GM18858 (cell line): ENCODE results near the gene PABPN1.

Experiments used
- ATAC-seq: cut with Tn5 transposase; IDR thresholded peaks from one replicate; pipeline ENCODE4 v1.9.1; 2021; ENCODE audit not compliant: unreplicated experiment

Gene PABPN1

GRCh38 chr14:23326491-23327332, 5.5 kb downstream of the PABPN1 start:
- no peak for ATAC-seq

- no peak for ATAC-seq
These were observed 6.9 kb downstream of the PABPN1 start for GRCh38 chr14:23327947-23328744.

- no peak for ATAC-seq
These were observed 14.4 kb downstream of the PABPN1 start for GRCh38 chr14:23335623-23336022.

GRCh38 chr14:23339506-23340268, 18.4 kb downstream of the PABPN1 start:
- ATAC-seq: no peak

GRCh38 chr14:23344481-23344880, 23.2 kb downstream of the PABPN1 start:
- no peak for ATAC-seq

- ATAC-seq: no peak
These were observed 24.9 kb downstream of the PABPN1 start for GRCh38 chr14:23345987-23346692.

- no peak for ATAC-seq
These were observed 25.6 kb downstream of the PABPN1 start for GRCh38 chr14:23346693-23347405.

- no peak for ATAC-seq
These were observed 26.4 kb downstream of the PABPN1 start for GRCh38 chr14:23347406-23348296.

- ATAC-seq: no peak
These were observed 27.0 kb downstream of the PABPN1 start for GRCh38 chr14:23348297-23348655.

GRCh38 chr14:23349156-23349845, 28.0 kb downstream of the PABPN1 start:
- ATAC-seq: no peak

- no peak for ATAC-seq
These were observed 30.6 kb downstream of the PABPN1 start for GRCh38 chr14:23351681-23352505.

GRCh38 chr14:23352506-23353432, 31.5 kb downstream of the PABPN1 start, which contains the start of gene SLC22A17:
Gene SLC22A17 (minus strand): TSS chr14:23352887.
- no peak for ATAC-seq

- ATAC-seq: no peak
These were observed 32.1 kb downstream of the PABPN1 start for GRCh38 chr14:23353433-23353780.

GRCh38 chr14:23354990-23355389, 33.7 kb downstream of the PABPN1 start:
- no peak for ATAC-seq

- no peak for ATAC-seq
These were observed 34.7 kb downstream of the PABPN1 start for GRCh38 chr14:23355871-23356435.

- ATAC-seq: no peak
These were observed 35.4 kb downstream of the PABPN1 start for GRCh38 chr14:23356662-23357061.
